Measurements from ENCODE around the gene PLCB2. TPM values are rescaled to one million over a fixed set of nuclear protein-coding genes. Genes with fewer than 3 reads are reported as not detected.

Gene PLCB2
- total RNA-seq, 1 donor from 2014 or later, result 0.81 TPM

DNA sequence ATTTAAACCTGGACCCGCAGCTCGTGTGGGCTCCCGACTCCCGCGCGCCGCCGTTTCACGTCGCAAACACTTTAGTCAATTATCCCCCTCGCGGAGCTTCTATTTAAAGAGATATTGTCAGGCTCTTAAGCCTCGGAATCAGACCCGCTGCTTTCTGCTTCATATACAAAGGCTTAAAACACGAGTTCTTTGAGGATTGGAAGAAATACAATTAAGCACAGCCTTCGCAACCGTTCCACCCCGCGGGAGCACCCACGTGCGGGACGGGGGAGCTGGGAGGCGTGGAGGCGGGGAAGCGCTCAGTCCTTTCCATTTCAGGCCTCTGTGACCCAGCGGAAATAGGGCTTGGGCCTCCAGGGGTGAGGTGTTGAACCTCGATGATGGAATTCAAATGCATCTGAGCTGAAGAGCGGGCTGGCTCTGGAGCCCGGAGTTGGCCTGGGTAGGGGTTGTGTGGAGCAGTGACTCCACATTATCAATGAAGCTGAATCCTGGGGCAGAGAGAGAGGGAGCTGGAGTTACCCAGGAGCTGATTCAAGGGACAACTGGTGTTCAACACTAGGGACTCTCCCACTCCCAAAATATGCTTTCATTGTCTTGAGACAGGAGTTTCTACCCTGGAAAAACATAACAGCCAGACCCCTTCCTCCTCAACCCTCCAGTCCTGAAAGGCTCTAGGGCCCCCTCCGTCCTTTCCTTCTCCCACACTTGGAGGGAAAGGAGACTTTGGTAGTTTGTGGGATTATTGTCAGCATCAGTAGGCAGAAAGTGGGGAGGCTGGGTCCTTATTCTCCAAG lies 27.3 kb downstream of the PLCB2 start:
- no peak for DNase-seq (ENCODE audit: low read depth)
- H3K4me3 ChIP-seq (ENCODE audit: low read depth, low read length), result no peak overlapping the region
- TF ChIP-seq CTCF (conservative IDR thresholded peaks at IDR 0.05; ENCODE audit: low read depth, low read length), result no peak

DNA sequence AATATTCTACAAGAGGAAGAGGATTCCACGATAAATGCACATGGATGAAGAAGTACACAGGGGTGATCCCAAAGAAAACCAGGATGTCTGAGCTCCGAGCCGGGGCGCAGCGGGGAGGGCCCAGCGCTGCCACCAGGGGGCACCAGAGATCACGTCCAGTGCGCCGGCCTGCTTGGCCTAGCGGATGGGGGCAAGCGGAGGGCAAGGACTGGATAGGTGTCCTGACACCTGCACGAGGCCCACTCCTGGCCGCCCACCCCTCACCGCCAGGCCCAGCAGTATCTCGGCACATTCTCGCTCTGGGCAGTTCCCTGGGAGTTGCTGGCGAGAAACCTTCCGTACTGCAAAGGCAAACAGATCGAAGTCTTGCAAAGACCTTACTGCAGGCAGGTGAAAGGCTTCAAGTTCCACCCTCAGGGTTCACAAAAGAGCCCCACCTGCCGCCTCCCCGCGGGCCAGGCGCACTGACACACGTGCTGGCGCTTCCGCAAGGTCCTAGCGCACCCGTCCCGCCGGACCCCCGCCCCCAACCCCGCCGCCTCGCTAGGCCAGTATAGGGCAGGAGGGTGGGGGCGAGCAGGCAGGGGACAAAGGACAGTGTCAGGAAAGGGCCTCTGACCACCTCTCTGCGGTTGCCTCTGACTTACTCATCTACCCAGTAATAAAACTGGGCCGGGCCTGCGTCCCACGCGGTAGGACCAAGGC lies 28.1 kb downstream of the PLCB2 start:
- H3K4me3 ChIP-seq (ENCODE audit: low read depth, low read length), result no peak overlapping the region
- DNase-seq (ENCODE audit: low read depth), result no peak
- TF ChIP-seq CTCF (conservative IDR thresholded peaks at IDR 0.05; ENCODE audit: low read depth, low read length), result peak; percentile 95

DNA sequence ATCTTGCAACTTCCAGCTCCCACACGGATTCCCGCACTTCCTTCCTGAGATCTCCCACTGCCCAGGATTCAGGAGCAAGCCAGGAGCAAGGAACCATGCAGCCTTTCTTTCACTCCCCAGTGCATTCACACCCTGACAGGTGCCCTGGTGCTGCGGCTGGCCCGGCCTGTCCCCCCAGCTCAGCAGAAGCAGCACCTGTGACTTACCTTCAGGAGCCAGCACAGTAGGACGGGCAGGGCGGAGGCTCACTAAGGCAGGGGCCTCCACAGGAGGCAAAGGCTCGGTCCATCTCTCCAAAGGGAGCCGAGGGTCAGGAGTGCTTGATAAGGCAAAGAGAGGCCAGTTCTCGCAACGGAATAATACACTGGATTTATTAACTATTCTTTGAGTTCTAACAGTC lies 29.7 kb downstream of the PLCB2 start:
- no peak for TF ChIP-seq CTCF (conservative IDR thresholded peaks at IDR 0.05; ENCODE audit: low read depth, low read length)
- DNase-seq (ENCODE audit: low read depth), result no peak
- no peak overlapping the region for H3K4me3 ChIP-seq (ENCODE audit: low read depth, low read length)

DNA sequence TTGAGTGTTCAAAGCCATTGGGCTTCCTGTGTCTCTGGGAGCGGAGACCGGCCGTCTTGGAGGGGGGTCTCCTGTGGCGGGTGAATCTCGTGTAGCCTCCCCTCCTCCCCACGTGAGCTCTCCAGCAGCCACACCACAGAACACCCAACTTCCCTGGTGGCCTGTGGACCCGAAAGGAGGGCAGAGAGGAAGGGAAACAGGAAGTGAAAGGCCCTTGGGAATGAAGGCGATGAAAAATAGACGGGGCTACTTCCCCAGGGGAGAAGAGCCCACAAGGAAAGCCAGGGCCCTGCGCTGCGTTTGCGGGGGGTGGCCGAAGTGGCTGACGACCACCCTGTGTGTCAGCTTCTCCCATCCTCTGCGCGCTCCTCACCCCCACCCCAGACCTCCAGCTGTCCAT lies 30.3 kb downstream of the PLCB2 start:
- no peak for TF ChIP-seq CTCF (conservative IDR thresholded peaks at IDR 0.05; ENCODE audit: low read depth, low read length)
- no peak overlapping the region for H3K4me3 ChIP-seq (ENCODE audit: low read depth, low read length)
- no peak for DNase-seq (ENCODE audit: low read depth)

DNA sequence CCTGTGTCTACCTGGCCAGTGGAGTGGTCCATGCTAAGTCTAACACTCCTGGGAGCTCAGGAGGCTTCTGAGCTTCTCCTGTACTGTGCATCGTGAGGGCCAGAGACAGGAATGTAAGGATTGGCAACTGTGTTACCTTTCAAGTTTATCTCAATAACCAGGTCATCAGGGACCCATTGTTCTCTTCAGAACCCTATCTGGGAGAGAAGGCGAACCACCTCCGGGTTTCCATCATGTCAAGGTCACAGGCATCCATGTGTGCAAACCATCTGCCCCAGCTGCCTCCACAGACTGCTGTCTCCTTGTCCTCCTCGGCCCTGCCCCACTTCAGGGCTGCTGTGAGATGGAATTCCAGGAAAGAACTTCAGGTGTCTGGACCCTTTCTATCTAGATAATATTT lies 30.8 kb downstream of the PLCB2 start:
- TF ChIP-seq CTCF (conservative IDR thresholded peaks at IDR 0.05; ENCODE audit: low read depth, low read length), result no peak
- no peak for DNase-seq (ENCODE audit: low read depth)
- no peak overlapping the region for H3K4me3 ChIP-seq (ENCODE audit: low read depth, low read length)

GRCh38 chr15:40275954-40276353 lies 31.8 kb downstream of the PLCB2 start:
- no peak for DNase-seq (ENCODE audit: low read depth)
- TF ChIP-seq CTCF (conservative IDR thresholded peaks at IDR 0.05; ENCODE audit: low read depth, low read length), result no peak
- no peak overlapping the region for H3K4me3 ChIP-seq (ENCODE audit: low read depth, low read length)
